ENCODE data around the gene LRRC8A. TPM values are rescaled to one million over a fixed set of nuclear protein-coding genes. Genes with fewer than 3 reads are reported as not detected.
A peak's percentile ranks its signal among the peaks of the same experiment; 100 is the strongest.
"Not testable (repeated sequence)": the region's sequence is repeated elsewhere in the genome, so short reads cannot be mapped to it uniquely, and the experiment has no call there.

LRRC8A gene
- total RNA-seq, 1 donor from 2014 or later: 49.7 TPM

- H3K27ac Mint-ChIP-seq (ENCODE audit: unreplicated experiment): no peak overlapping the region
- H3K36me3 Mint-ChIP-seq (ENCODE audit: low read depth): peaks cover 7% of the 10 kb centered on the region
- no peak for TF ChIP-seq CTCF (conservative IDR thresholded peaks at IDR 0.05)
- H3K4me1 Mint-ChIP-seq: no peaks in the 10 kb centered on the region
- H3K9me3 Mint-ChIP-seq: no peaks in the 10 kb centered on the region
- no peak for DNase-seq (ENCODE audit: low read depth, low spot score)
- no peak overlapping the region for H3K4me3 Mint-ChIP-seq
- H3K27me3 Mint-ChIP-seq (ENCODE audit: low read depth): no peaks in the 10 kb centered on the region
These were observed 41.4 kb upstream of the LRRC8A start for GRCh38 chr9:128840524-128840923.

GRCh38 chr9:128841694-128842492, 40.0 kb upstream of the LRRC8A start:
- DNase-seq (ENCODE audit: low read depth, low spot score): no peak
- no peak overlapping the region for H3K27ac Mint-ChIP-seq (ENCODE audit: unreplicated experiment)

GRCh38 chr9:128843171-128843570, 38.8 kb upstream of the LRRC8A start:
- not testable (repeated sequence) for H3K27me3 Mint-ChIP-seq (ENCODE audit: low read depth); H3K27ac Mint-ChIP-seq (ENCODE audit: unreplicated experiment); H3K9me3 Mint-ChIP-seq

More at GRCh38 chr9:128841694-128842492, 40.0 kb upstream of the LRRC8A start:
- Mint-ChIP-seq H3K4me3 (no peak overlapping the region), H3K36me3 (ENCODE audit: low read depth) (peaks cover 7% of the 10 kb centered on the region), H3K27me3 (ENCODE audit: low read depth) (no peaks in the 10 kb centered on the region), H3K4me1 (no peaks in the 10 kb centered on the region), H3K9me3 (no peaks in the 10 kb centered on the region)
- no peak for TF ChIP-seq CTCF (conservative IDR thresholded peaks at IDR 0.05)

GRCh38 chr9:128845186-128845931, 36.6 kb upstream of the LRRC8A start:
- no peak for TF ChIP-seq CTCF (conservative IDR thresholded peaks at IDR 0.05)
- Mint-ChIP-seq H3K27me3 (ENCODE audit: low read depth) (no peaks in the 10 kb centered on the region), H3K4me1 (no peaks in the 10 kb centered on the region), H3K36me3 (ENCODE audit: low read depth) (peaks cover 11% of the 10 kb centered on the region), H3K4me3 (no peak overlapping the region), H3K27ac (ENCODE audit: unreplicated experiment) (peak overlapping the region; percentile 78), H3K9me3 (no peaks in the 10 kb centered on the region)
- no peak for DNase-seq (ENCODE audit: low read depth, low spot score)

More at GRCh38 chr9:128843171-128843570, 38.8 kb upstream of the LRRC8A start:
- not testable (repeated sequence) for H3K36me3 Mint-ChIP-seq (ENCODE audit: low read depth); H3K4me1 Mint-ChIP-seq; H3K4me3 Mint-ChIP-seq; DNase-seq (ENCODE audit: low read depth, low spot score)

GRCh38 chr9:128846680-128847030, 35.3 kb upstream of the LRRC8A start:
- Mint-ChIP-seq H3K9me3 (peaks cover 5% of the 10 kb centered on the region), H3K36me3 (ENCODE audit: low read depth) (peaks cover 23% of the 10 kb centered on the region), H3K27ac (ENCODE audit: unreplicated experiment) (no peak overlapping the region), H3K27me3 (ENCODE audit: low read depth) (no peaks in the 10 kb centered on the region), H3K4me3 (no peak overlapping the region), H3K4me1 (no peaks in the 10 kb centered on the region)
- TF ChIP-seq CTCF (conservative IDR thresholded peaks at IDR 0.05): no peak
- DNase-seq (ENCODE audit: low read depth, low spot score): no peak

- DNase-seq (ENCODE audit: low read depth, low spot score): no peak
- Mint-ChIP-seq H3K27ac (ENCODE audit: unreplicated experiment) (no peak overlapping the region), H3K4me1 (no peaks in the 10 kb centered on the region), H3K9me3 (peaks cover 5% of the 10 kb centered on the region), H3K4me3 (no peak overlapping the region), H3K27me3 (ENCODE audit: low read depth) (no peaks in the 10 kb centered on the region), H3K36me3 (ENCODE audit: low read depth) (peaks cover 20% of the 10 kb centered on the region)
- no peak for TF ChIP-seq CTCF (conservative IDR thresholded peaks at IDR 0.05)
These were observed 34.1 kb upstream of the LRRC8A start for GRCh38 chr9:128847803-128848202.

- H3K4me1 Mint-ChIP-seq; H3K4me3 Mint-ChIP-seq; H3K27ac Mint-ChIP-seq (ENCODE audit: unreplicated experiment); H3K27me3 Mint-ChIP-seq (ENCODE audit: low read depth); DNase-seq (ENCODE audit: low read depth, low spot score); H3K9me3 Mint-ChIP-seq: not testable (repeated sequence)
- H3K36me3 Mint-ChIP-seq (ENCODE audit: low read depth): peaks cover 20% of the 10 kb centered on the region
These were observed 30.9 kb upstream of the LRRC8A start for GRCh38 chr9:128851024-128851423.

All from neural crest cell (in vitro differentiated cells).